Suppressor macrophage (primary cell): ENCODE results near the gene DPF1.
A peak's percentile ranks its signal among the peaks of the same experiment; 100 is the strongest.
"Not testable (repeated sequence)": the region's sequence is repeated elsewhere in the genome, so short reads cannot be mapped to it uniquely, and the experiment has no call there.

Experiments
- DNase-seq, 4 experiments: peaks; one replicate each; pipeline ENCODE4 v3.0.0-alpha.2; 2020 to 2022

The DPF1 gene

DNA sequence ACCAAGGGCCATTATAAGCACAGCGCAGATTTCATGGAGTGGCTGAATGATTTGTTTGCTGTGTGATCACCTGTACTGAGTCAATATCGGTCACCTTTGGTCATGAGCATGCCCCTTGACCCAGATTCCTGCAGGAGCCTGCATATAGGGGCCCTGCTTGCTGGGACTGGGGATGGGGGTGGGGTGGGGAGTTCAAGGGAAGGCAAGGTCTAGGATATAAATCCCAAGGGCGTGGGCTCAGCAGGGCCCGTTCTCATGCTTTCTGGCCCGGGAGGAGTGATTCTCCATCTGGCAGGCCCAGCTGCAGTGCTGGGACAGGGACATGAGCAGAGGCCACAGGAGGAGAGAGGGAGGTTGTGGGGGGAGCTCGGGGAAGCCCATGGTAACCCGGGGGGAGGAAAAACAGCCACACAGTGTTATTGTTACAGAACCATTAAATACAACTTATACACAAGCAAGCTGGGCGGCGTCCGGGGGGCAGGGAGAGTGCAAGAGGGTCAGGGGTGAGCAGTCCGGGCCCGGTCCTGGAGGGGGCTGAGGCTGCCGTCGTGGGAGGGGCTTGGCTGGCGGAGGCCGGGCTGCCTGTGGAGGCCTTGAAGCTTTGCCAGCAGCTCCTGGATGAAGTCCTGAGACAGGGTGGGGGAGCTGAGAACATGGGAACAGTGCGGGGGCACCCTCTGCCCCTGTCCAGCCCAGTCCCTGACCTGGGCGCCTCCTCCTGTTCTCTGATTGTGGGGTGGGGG, 27.0 kb upstream of the DPF1 start:
- no peak for DNase-seq

DNA sequence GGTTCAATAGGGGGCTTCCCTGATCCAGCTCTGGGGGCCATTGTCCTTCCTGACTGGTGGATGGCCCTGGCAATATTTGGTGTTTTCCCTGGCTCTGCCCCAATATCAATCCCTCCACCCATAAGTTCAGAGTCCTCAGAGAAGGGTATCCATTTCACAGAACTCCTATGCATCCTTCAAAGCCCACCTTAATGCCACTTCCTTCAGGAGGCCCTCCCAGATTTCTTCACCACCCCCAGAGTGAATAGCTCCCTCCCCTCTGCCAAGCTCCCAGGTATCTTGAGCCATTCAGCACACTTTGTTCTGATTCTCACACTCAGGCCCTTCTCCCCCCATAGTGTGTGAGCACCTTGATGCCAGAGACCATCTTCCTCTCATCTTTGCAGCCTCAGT, 26.4 kb upstream of the DPF1 start:
- DNase-seq, result no peak

GRCh38 chr19:38248421-38248820, 24.4 kb upstream of the DPF1 start:
- no peak for DNase-seq

DNA sequence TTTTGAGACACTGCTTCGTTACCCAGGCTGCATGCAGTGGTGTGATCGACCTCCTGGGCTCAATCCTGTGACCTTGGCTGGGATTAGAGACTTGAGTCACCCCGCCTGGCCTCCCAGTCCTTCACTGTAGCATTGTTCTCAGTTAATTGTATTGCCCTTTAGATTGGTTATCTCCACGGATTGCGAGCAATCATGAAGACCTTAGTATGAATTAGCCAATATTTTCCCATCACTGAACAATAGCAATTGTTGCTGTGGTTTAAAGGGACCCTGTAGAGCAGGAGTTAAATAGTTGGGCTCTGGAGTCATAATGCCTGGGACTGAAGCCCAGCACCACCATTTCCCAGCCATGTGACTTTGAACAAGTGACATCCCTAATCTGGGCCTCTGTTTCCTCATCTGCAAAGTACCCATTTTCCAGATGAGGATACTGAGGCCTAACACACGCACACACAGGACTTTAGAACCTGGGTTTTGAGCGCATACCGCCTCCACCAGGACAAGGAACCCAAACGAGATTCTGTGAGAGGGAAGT, 23.8 kb upstream of the DPF1 start:
- DNase-seq, result no peak

GRCh38 chr19:38247126-38247525, 23.1 kb upstream of the DPF1 start:
- DNase-seq, result no peak

GRCh38 chr19:38245826-38246498, 21.9 kb upstream of the DPF1 start:
- no peak for DNase-seq

GRCh38 chr19:38243279-38243673, 19.3 kb upstream of the DPF1 start:
- no peak for DNase-seq

DNA sequence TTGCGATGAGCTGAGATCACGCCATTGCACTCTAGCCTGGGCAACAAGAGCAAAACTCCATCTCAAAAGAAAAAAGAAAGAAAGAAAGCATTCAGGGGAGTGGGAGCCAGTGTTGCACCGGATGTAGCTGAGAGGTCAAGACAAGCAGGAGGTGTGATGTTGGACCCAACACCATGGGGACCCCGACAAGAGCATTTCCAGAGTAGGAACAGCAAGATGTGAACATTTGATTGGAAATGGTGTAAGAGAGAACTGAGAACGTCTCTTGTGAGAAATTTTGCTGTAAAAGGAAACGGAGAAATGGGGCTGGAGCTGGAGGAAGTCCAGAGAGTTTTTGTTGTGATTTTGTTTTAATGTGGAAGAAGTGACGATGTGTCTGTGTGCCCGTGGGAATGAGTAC, 15.8 kb upstream of the DPF1 start:
- no peak for DNase-seq

DNA sequence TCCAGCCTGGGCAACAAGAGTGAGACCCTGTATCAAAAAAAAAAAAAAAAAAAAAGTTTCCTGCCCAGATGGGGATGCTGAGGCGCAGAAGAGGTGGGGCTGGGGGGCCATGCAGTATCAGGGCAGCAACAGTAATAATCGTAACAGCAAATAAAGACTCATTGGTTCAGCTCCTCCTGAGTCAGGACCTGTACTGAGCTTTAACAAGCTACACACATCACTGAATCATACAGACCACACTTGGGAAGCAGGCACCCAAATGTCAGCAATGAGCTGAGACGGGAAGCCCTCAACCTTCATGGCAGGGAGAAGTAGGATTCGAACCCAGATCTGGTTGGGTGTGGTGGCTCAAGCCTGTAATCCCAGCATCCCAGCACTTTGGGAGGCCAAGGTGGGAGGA, 10.6 kb upstream of the DPF1 start:
- no peak for DNase-seq

DNA sequence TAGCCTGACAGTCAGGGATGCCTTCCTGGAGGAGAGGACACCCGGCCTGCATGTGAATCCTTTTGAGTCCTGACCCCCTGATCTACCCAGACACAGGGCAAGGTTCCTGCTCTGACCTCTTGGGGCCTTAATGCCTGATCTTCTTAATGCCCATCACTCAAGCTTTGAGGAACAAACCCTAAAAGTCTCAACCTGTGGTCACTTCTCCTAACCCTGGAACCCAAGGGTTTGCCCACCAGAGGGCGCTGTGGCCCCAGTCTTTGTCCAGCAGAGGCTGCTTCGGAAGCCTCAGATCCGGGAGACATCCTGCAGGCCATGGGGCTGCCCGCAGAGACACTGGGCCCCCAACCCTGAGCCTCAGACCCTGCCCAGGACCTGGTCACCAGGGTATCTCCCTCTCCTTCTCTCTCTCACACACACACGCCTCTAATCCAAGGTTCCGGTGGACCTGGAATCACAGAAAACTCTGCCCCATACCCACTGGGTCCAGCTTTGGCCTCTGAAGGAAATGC, 9.8 kb upstream of the DPF1 start:
- DNase-seq, result peak; percentile 89 to 96 (median 94)

DNA sequence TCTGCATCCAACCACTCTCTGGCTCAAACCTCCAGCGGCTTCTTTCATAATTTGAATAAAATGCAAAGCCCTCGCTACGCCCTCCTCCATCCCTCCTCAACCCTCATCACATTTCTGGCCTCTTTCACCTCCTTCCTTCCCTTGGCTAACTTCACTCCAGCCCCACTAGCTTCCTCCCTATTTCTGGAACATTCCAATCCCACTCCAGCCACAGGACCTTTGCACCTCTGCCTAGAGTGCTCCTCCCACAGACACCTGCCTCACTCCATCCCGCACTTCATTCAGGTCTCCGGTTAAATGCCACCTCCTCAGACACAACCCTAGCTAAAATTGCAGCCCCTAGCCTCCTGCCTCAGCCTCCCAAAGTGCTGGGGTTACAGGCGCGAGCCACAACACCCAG, 7.9 kb upstream of the DPF1 start:
- no peak for DNase-seq

GRCh38 chr19:38230506-38231133, 6.6 kb upstream of the DPF1 start:
- not testable (repeated sequence) for DNase-seq

GRCh38 chr19:38229585-38230073, 5.6 kb upstream of the DPF1 start:
- peak; percentile 38 to 72 (median 48) for DNase-seq

DNA sequence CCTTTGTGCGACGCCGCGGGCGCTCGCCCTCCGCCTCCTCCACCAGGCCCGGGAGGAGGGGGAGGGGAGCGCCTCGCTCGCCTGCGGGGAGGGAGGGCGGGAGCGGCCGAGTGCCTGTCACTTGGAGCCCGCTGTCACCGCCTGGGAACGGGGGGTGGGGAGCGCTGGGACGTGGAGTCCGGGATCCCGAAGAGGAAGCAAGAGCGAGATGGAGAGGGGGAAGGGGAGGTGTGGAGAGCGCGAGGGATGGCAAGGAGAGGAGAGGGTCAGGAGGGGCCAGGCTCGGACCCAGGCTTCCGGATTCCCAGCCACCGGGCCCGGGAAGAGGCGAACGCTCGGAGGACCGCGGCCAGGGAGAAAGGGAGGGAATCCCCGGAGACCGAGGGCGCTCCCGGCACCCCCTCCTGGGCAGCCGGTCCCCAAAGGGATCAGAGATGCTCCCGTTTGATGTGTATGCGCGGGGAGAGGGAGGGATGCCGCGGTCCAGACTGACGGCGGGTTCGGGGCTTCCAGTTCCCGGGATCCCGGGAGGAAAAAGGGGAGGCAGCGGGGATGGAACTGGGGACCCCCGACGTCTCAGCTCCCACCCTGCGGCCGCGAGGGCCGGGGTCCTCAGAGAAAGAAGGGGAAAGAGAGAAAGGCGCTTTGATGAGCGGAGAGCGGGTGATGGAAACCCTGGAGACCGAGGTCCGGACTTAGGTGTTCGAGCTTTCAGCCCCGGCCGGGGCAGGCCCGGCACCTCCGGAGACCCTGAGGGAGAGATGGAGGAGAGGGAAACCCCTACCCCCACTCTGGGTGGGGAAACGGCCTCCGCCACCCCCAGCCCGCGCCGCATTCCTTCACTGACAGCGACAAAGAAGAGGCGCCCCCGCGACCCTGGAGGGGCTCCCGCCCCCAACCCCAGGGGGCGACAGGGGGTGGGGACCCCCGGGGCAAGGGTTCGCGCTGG, 4.7 kb upstream of the DPF1 start:
- no peak for DNase-seq

DNA sequence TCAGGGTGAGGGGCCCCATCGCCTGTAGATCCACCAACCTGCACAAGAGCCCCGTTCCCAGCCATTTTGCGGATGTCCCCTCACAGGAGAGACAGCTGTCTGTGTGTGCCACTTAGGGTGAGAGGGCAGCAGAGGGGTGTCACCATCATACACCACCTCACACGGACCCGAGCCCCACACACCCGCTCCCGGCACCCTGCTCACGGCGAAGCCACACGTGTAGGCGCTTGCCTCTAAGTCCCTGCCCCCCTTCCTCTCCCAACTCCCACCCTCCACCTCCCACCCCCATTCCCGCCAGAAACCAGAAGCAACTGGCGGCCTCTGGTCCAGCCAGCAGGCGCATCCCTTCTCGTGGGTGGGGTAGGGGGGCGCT, 4.0 kb upstream of the DPF1 start:
- DNase-seq, result no peak

- DNase-seq, result no peak
Measured at GRCh38 chr19:38227287-38228004, 3.4 kb upstream of the DPF1 start.

DNA sequence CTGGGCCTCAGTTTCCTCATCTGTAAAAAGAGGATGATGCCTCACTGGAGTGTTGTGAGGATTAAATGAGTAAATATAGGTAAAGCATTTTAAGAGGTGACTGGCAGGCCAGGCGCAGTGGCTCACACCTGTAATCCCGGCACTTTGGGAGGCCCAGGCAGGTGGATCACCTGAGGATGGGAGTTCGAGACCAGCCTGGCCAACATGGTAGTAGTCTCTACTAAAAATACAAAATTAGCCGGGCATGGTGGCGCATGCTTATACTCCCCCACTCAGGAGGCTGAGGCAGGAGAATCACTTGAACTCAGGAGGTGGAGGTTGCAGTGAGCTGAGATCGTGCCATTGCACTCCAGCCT, 819 bp upstream of the DPF1 start:
- not testable (repeated sequence) for DNase-seq

GRCh38 chr19:38223617-38224013, 407 bp downstream of the DPF1 start:
- no peak for DNase-seq

GRCh38 chr19:38223119-38223523, 901 bp downstream of the DPF1 start:
- no peak for DNase-seq

- no peak for DNase-seq
Measured at GRCh38 chr19:38221919-38222830, 1.8 kb downstream of the DPF1 start.
